ENCODE results near the gene MCC.
A peak's percentile ranks its signal among the peaks of the same experiment; 100 is the strongest.

The MCC gene

DNA sequence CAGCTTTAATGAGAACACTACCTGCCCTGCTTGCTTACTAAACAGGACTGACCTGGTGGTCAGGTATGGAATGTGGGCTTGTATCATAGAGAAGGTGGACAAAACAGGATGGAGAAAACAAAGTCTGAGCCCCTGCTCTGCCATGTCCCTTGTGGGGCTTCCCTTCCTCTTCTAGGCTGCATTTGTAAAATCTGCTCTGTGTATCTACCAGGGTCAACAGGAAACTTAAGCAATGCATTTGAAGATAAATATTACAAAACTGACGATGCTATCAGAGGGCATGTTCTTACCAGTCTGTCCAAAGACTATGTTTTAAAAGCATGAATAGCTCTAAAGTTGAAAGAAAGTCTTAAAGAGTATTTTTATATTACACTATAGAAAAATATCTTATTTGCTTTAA lies 282.9 kb downstream of the MCC start:
- TF ChIP-seq ARNT (IDR thresholded peaks at IDR 0.05) (no peak), CTBP1 (IDR thresholded peaks at IDR 0.05; ENCODE audit: borderline replicate concordance) (no peak), SP1 (IDR thresholded peaks at IDR 0.05) (no peak), HDGF (IDR thresholded peaks at IDR 0.05; ENCODE audit: borderline replicate concordance) (no peak), SUZ12 (IDR thresholded peaks at IDR 0.05) (no peak), FOXM1 (IDR thresholded peaks at IDR 0.05; ENCODE audit: borderline replicate concordance) (no peak), ELF4 (IDR thresholded peaks at IDR 0.05) (no peak), NFRKB (IDR thresholded peaks at IDR 0.05) (no peak), BHLHE40 (IDR thresholded peaks at IDR 0.05; ENCODE audit: borderline replicate concordance) (no peak), ZNF384 (IDR thresholded peaks at IDR 0.05) (no peak), L3MBTL2 (conservative IDR thresholded peaks at IDR 0.05) (no peak)
- TF ChIP-seq, protein P1, sequence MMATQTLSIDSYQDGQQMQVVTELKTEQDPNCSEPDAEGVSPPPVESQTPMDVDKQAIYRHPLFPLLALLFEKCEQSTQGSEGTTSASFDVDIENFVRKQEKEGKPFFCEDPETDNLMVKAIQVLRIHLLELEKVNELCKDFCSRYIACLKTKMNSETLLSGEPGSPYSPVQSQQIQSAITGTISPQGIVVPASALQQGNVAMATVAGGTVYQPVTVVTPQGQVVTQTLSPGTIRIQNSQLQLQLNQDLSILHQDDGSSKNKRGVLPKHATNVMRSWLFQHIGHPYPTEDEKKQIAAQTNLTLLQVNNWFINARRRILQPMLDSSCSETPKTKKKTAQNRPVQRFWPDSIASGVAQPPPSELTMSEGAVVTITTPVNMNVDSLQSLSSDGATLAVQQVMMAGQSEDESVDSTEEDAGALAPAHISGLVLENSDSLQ (IDR thresholded peaks at IDR 0.05): no peak
- DNase-seq (ENCODE audit: extremely low spot score): no peak
- CTCF ChIA-PET: no interaction called here
- POLR2A ChIA-PET: interaction anchor here (0.6 kb wide), 1 partner anchor 42 kb away, joined by 3 read pairs; no protein-coding TSS in a partner anchor

DNA sequence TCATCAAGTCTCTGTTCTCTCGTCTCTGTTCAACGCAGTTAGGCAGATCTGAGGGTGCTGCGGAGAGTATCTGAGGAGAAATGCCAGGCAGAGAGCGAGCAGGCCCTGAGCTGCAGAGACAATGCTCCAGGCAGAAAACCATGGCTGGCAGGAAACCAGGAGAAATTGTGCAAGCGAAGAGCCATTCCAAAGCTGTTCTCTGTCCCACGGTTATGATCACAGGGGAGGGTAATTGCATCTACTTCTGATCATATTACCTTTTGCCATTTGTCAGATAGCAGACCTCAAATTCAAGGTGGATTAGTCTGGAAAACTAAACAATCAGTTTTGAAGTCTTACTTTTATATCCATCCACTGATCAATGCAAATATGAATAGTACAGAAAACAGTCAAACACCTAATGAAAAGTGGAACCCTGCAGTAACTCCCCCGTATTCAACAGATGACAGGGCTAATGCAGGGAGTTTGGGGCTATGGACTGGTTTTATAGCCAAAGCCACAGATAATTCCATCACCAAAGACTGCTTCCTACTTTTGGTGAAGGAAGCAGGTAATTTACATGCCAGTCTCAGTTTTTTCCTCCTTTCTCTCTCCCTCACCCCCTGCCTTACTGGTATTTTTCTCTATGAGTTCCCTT lies 283.6 kb downstream of the MCC start:
- ChIA-PET CTCF (no interaction called here), POLR2A (interaction anchor here (0.6 kb wide), 1 partner anchor 41 kb away, joined by 3 read pairs; no protein-coding TSS in a partner anchor)
- TF ChIP-seq, protein P1 (IDR thresholded peaks at IDR 0.05): no peak
- TF ChIP-seq HDGF (IDR thresholded peaks at IDR 0.05; ENCODE audit: borderline replicate concordance) (no peak), SP1 (IDR thresholded peaks at IDR 0.05) (no peak), FOXA1 (IDR thresholded peaks at IDR 0.05) (no peak), FOXK2 (IDR thresholded peaks at IDR 0.05) (no peak)
- DNase-seq (ENCODE audit: extremely low spot score): no peak

DNA sequence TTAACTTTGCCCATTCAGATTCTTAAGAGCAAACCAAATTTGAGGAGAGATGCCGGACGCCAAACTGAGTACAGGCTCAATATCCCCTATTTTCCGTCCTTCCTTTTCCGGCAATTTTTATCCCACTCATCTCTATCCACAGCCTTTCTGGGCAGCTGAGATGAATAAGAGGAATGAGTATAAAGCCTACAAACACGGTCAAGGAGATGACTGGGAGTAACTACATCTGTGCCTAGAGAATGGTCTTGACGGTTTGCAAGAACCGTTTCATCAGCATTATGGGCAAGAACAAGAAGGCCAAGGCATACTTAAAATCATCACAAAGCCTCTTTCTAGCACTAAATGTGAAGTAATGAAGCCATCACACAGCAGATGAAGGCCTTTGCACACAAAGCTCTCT lies 284.3 kb downstream of the MCC start:
- TF ChIP-seq SP1 (IDR thresholded peaks at IDR 0.05) (no peak), FOXA1 (IDR thresholded peaks at IDR 0.05) (no peak), FOXM1 (IDR thresholded peaks at IDR 0.05; ENCODE audit: borderline replicate concordance) (no peak), NFRKB (IDR thresholded peaks at IDR 0.05) (no peak), HDGF (IDR thresholded peaks at IDR 0.05; ENCODE audit: borderline replicate concordance) (no peak), ELF4 (IDR thresholded peaks at IDR 0.05) (no peak), FOXK2 (IDR thresholded peaks at IDR 0.05) (no peak), CTBP1 (IDR thresholded peaks at IDR 0.05; ENCODE audit: borderline replicate concordance) (no peak), ZNF384 (IDR thresholded peaks at IDR 0.05) (no peak), ARNT (IDR thresholded peaks at IDR 0.05) (no peak), L3MBTL2 (conservative IDR thresholded peaks at IDR 0.05) (no peak), BHLHE40 (IDR thresholded peaks at IDR 0.05; ENCODE audit: borderline replicate concordance) (no peak), SUZ12 (IDR thresholded peaks at IDR 0.05) (no peak)
- TF ChIP-seq, protein P1 (IDR thresholded peaks at IDR 0.05): no peak
- POLR2A ChIA-PET: no interaction called here

DNA sequence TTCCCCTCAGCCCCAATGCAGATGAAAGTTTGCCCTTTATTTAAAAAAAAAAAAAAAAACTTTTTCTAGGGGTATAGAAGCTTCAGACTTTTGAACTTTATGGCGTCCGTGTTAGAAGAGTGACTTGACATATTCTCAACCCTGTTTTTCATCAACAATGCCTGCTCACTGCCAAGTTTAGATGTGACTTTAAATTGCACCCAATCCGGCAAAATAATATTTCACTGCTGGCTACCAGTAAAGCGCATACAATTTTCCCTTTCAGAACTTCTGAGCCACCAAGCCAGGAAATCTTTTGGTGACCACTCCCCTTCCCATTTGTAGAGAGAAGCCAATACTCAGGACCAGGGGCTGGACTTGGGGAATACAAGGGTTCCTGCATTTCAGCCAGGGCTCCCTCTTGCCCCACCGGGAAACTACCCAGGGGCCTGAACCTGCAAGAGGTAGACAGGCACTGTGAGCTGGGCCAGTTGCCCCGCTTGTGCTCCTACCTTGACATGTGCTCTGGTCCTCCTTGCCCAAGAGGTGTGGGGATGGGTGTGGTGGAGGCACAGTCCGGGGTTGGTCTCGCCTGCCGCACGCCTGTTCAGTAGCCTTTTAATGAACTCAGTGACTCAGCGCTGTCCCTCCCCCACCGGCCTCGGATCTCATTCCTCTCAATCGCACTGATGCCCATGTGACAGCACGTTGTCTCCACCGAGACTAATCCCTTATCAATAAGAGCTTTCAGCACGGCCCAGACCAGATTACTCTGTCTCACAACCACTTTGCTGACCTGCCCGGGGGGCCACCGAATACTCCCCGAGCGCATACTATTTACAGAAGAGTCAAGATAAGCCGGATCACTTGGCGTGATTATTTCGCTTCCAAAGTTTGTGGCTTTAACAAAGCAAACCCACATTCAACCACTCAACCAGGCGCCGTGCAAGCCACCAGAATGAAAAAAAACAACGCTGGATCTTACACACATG lies 285.2 kb downstream of the MCC start:
- no peak for TF ChIP-seq SP1 (IDR thresholded peaks at IDR 0.05)
- TF ChIP-seq NFRKB (IDR thresholded peaks at IDR 0.05): no peak
- no peak for TF ChIP-seq HDGF (IDR thresholded peaks at IDR 0.05; ENCODE audit: borderline replicate concordance)
- peak; percentile 46; the same call in 1 of the 2 replicates for TF ChIP-seq CTBP1 (IDR thresholded peaks at IDR 0.05; ENCODE audit: borderline replicate concordance)
- no peak for TF ChIP-seq FOXA1 (IDR thresholded peaks at IDR 0.05)
- TF ChIP-seq L3MBTL2 (conservative IDR thresholded peaks at IDR 0.05): 0 out of 2 replicates have a peak, but pooled peaks have one; percentile 42
- no peak for TF ChIP-seq ZNF384 (IDR thresholded peaks at IDR 0.05)
- TF ChIP-seq, protein P1 (IDR thresholded peaks at IDR 0.05): peak; percentile 36; the same call in 1 of the 2 replicates
- TF ChIP-seq ARNT (IDR thresholded peaks at IDR 0.05): no peak
- TF ChIP-seq FOXK2 (IDR thresholded peaks at IDR 0.05): no peak
- no peak for TF ChIP-seq ELF4 (IDR thresholded peaks at IDR 0.05)
- no peak for TF ChIP-seq SUZ12 (IDR thresholded peaks at IDR 0.05)
- TF ChIP-seq FOXM1 (IDR thresholded peaks at IDR 0.05; ENCODE audit: borderline replicate concordance): no peak
- ChIA-PET CTCF (no interaction called here), POLR2A (interaction anchor here (0.7 to 1.4 kb wide), 3 partner anchors 8 to 110 kb away, joined by 3 to 6 read pairs (median 3); no protein-coding TSS in a partner anchor)
- peak; percentile 71 for DNase-seq (ENCODE audit: extremely low spot score)

More for the DNA sequence above, 284.3 kb downstream of the MCC start:
- CTCF ChIA-PET: no interaction called here
- no peak for DNase-seq (ENCODE audit: extremely low spot score)

DNA sequence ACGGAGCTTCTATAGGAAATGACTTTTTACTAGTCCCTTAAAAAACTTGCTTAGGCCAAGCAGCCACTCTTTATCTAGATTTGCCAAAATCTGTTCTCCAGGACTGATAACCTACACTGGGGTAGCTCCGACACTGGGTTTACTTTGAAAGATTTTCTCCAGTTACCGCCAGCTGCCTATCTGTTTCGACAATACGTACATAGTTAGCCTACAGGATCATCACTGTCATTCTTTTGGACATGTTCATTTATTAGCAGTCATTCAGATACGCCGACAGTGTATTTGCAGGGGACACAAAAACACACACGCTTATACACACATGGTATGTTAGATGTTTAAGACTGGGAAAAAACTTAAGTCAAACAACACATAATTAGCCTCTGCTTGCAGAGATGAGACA lies 286.0 kb downstream of the MCC start:
- CTCF ChIA-PET: no interaction called here
- DNase-seq (ENCODE audit: extremely low spot score): no peak
- POLR2A ChIA-PET: interaction anchor here (0.7 to 1.4 kb wide), 4 partner anchors 8 to 109 kb away, joined by 3 to 6 read pairs (median 3); no protein-coding TSS in a partner anchor
- TF ChIP-seq ARNT (IDR thresholded peaks at IDR 0.05): no peak
- no peak for TF ChIP-seq ELF4 (IDR thresholded peaks at IDR 0.05)
- TF ChIP-seq SUZ12 (IDR thresholded peaks at IDR 0.05): no peak
- no peak for TF ChIP-seq ZNF384 (IDR thresholded peaks at IDR 0.05)
- TF ChIP-seq FOXM1 (IDR thresholded peaks at IDR 0.05; ENCODE audit: borderline replicate concordance): no peak
- no peak for TF ChIP-seq SP1 (IDR thresholded peaks at IDR 0.05)
- TF ChIP-seq TARDBP (IDR thresholded peaks at IDR 0.05): no peak
- no peak for TF ChIP-seq NFRKB (IDR thresholded peaks at IDR 0.05)
- no peak for TF ChIP-seq HDGF (IDR thresholded peaks at IDR 0.05; ENCODE audit: borderline replicate concordance)
- TF ChIP-seq LEF1 (IDR thresholded peaks at IDR 0.05; ENCODE audit: borderline replicate concordance): no peak
